Stomach (tissue), 4 donors: ENCODE data around the gene THSD1.

Experiments used
- CTCF ChIP-seq, 7 experiments: fragments of 450-650 bp in 4 of 7; fragments of 200-600 bp in 3 of 7; sonication (generic) in 3 of 7; IDR thresholded peaks; one replicate each; pipeline ENCODE4 v1.5.1; 2016 to 2019; ENCODE audit warnings: antibody characterized with exemption in 7 of 7, control low read depth in 2 of 7, mild to moderate bottlenecking in 1 of 7
- POLR2A ChIP-seq, 4 donors: fragments of 450-650 bp; IDR thresholded peaks; one replicate each; pipeline ENCODE4 v1.6.1; 2016; ENCODE audit warnings: antibody characterized with exemption in 4 of 4, control low read depth in 2 of 4, mild to moderate bottlenecking in 1 of 4, moderate library complexity in 1 of 4
- POLR2AphosphoS5 ChIP-seq, 3 donors: sonication (generic); formaldehyde crosslinking; IDR thresholded peaks; one replicate each; pipeline ENCODE4 v1.6.1; 2016; ENCODE audit warnings: antibody characterized with exemption in 3 of 3

- TF ChIP-seq CTCF (IDR thresholded peaks at IDR 0.05) (no peak), POLR2AphosphoS5 (IDR thresholded peaks at IDR 0.05) (no peak), POLR2A (IDR thresholded peaks at IDR 0.05) (no peak)
Observed at GRCh38 chr13:52394586-52394985, 11.4 kb downstream of the THSD1 start.
